H9 (cell line): ENCODE data around the gene MAPK14. TPM values are rescaled to one million over a fixed set of nuclear protein-coding genes. Genes with fewer than 3 reads are reported as not detected.

Source experiments
- DNase-seq: peaks from one replicate; pipeline ENCODE4 v3.0.0-alpha.2; 2017
- H2AFZ ChIP-seq: one replicate; pipeline ENCODE4 v1.6.1; 2013; ENCODE audit warnings: mild to moderate bottlenecking, low read length, control low read depth, moderate library complexity
- H2AK5ac ChIP-seq: 2 replicates; pipeline ENCODE4 v1.6.1; 2013; ENCODE audit warnings: low read length, control low read depth, mixed read lengths; ENCODE audit not compliant: insufficient read length
- H2BK120ac ChIP-seq: one replicate; pipeline ENCODE4 v1.6.1; 2013; ENCODE audit warnings: low read depth, mild to moderate bottlenecking, low read length, control low read depth, inconsistent platforms; ENCODE audit not compliant: poor library complexity, severe bottlenecking
- H2BK12ac ChIP-seq: 2 replicates; pipeline ENCODE4 v1.6.1; 2013; ENCODE audit warnings: low read length, control low read depth, mixed read lengths, low read depth; ENCODE audit not compliant: insufficient read length
- H2BK15ac ChIP-seq: 2 replicates; pipeline ENCODE4 v1.6.1; 2013; ENCODE audit warnings: low read depth, low read length, control low read depth
- H2BK20ac ChIP-seq: one replicate; pipeline ENCODE4 v1.6.1; 2013; ENCODE audit warnings: low read depth, mild to moderate bottlenecking, low read length, control low read depth, inconsistent platforms; ENCODE audit not compliant: poor library complexity, severe bottlenecking
- H2BK5ac ChIP-seq: 2 replicates; pipeline ENCODE4 v1.6.1; 2013; ENCODE audit warnings: low read length, control low read depth, mixed read lengths; ENCODE audit not compliant: insufficient read length
- H3K14ac ChIP-seq: 2 replicates; pipeline ENCODE4 v1.6.1; 2013; ENCODE audit warnings: low read length, control low read depth; ENCODE audit not compliant: insufficient read depth
- H3K18ac ChIP-seq: 2 replicates; pipeline ENCODE4 v1.6.1; 2013; ENCODE audit warnings: low read depth, mild to moderate bottlenecking, mixed read lengths, low read length, control low read depth; ENCODE audit not compliant: insufficient read length
- H3K23ac ChIP-seq: 2 replicates; pipeline ENCODE4 v1.6.1; 2013; ENCODE audit warnings: low read length, control low read depth, mixed read lengths, low read depth; ENCODE audit not compliant: insufficient read length
- H3K23me2 ChIP-seq: 2 replicates; pipeline ENCODE4 v1.6.1; 2013; ENCODE audit warnings: low read depth, mild to moderate bottlenecking, mixed read lengths, low read length, control low read depth; ENCODE audit not compliant: insufficient read length, poor library complexity, severe bottlenecking
- H3K27ac ChIP-seq: 2 replicates; pipeline ENCODE4 v1.5.1; 2013; ENCODE audit warnings: low read length, control low read depth, mixed read lengths, low read depth; ENCODE audit not compliant: insufficient read length
- H3K27me3 ChIP-seq: 2 replicates; pipeline ENCODE4 v1.6.1; 2013; ENCODE audit warnings: low read length, control low read depth, inconsistent platforms; ENCODE audit not compliant: insufficient read depth
- H3K4ac ChIP-seq: 2 replicates; pipeline ENCODE4 v1.6.1; 2013; ENCODE audit warnings: low read depth, mild to moderate bottlenecking, control low read depth, inconsistent platforms, low read length, moderate library complexity
- H3K4me1 ChIP-seq: 2 replicates; pipeline ENCODE4 v1.6.1; 2013; ENCODE audit warnings: low read length, control low read depth, inconsistent platforms; ENCODE audit not compliant: insufficient read depth
- H3K4me2 ChIP-seq: 2 replicates; pipeline ENCODE4 v1.6.1; 2013; ENCODE audit warnings: low read length, control low read depth, mixed read lengths; ENCODE audit not compliant: insufficient read length, insufficient read depth
- H3K56ac ChIP-seq: 2 replicates; pipeline ENCODE4 v1.6.1; 2013; ENCODE audit warnings: low read depth, mild to moderate bottlenecking, mixed read lengths, low read length, control low read depth; ENCODE audit not compliant: insufficient read length
- H3K79me1 ChIP-seq: 2 replicates; pipeline ENCODE4 v1.6.1; 2013; ENCODE audit warnings: low read depth, mild to moderate bottlenecking, moderate library complexity, low read length, control low read depth, inconsistent platforms; ENCODE audit not compliant: insufficient read depth, poor library complexity, severe bottlenecking
- H3K79me2 ChIP-seq: 2 replicates; pipeline ENCODE4 v1.6.1; 2013; ENCODE audit warnings: low read length, control low read depth, inconsistent platforms; ENCODE audit not compliant: insufficient read depth
- H3K9ac ChIP-seq: 2 replicates; pipeline ENCODE4 v1.6.1; 2013; ENCODE audit warnings: low read length, control low read depth, mixed read lengths; ENCODE audit not compliant: insufficient read length; ENCODE audit errors: extremely low read depth
- H3K9me3 ChIP-seq: one replicate; pipeline ENCODE4 v1.6.1; 2013; ENCODE audit warnings: low read depth, low read length, inconsistent platforms; ENCODE audit not compliant: control insufficient read depth
- H3T11ph ChIP-seq: one replicate; pipeline ENCODE4 v1.6.1; 2013; ENCODE audit warnings: mild to moderate bottlenecking, low read length, control low read depth, inconsistent platforms
- H4K20me1 ChIP-seq: one replicate; pipeline ENCODE4 v1.6.1; 2013; ENCODE audit not compliant: control insufficient read depth, insufficient read length, insufficient read depth
- H4K5ac ChIP-seq: 2 replicates; pipeline ENCODE4 v1.6.1; 2013; ENCODE audit warnings: low read depth, mild to moderate bottlenecking, mixed read lengths, low read length, control low read depth; ENCODE audit not compliant: insufficient read length
- H4K8ac ChIP-seq: replicated peaks from 2 replicates; pipeline ENCODE4 v1.6.1; 2013; ENCODE audit warnings: low read length, control low read depth, mixed read lengths, low read depth; ENCODE audit not compliant: insufficient read length
- H4K91ac ChIP-seq: 2 replicates; pipeline ENCODE4 v1.6.1; 2013; ENCODE audit warnings: low read depth, mild to moderate bottlenecking, moderate library complexity, mixed read lengths, low read length, control low read depth; ENCODE audit not compliant: insufficient read length
- H3K27ac Mint-ChIP-seq, 3 experiments: 2 replicates in 2 of 3; 3 replicates in 1 of 3; pipeline ENCODE4 v1.8.0; 2020 to 2021; ENCODE audit warnings: mixed read lengths in 3 of 3, mild to moderate bottlenecking in 1 of 3, moderate library complexity in 1 of 3
- H3K27me3 Mint-ChIP-seq: 2 replicates; pipeline ENCODE4 v1.8.0; 2021; ENCODE audit warnings: low read depth, mild to moderate bottlenecking, moderate library complexity, mixed read lengths
- H3K36me3 Mint-ChIP-seq, 3 experiments: 2 replicates in 2 of 3; 3 replicates in 1 of 3; pipeline ENCODE4 v1.8.0; 2020 to 2021; ENCODE audit warnings: low read depth in 3 of 3, mixed read lengths in 3 of 3; ENCODE audit not compliant: insufficient read depth in 1 of 3
- H3K4me1 Mint-ChIP-seq, 2 experiments: 2 replicates each; pipeline ENCODE4 v1.8.0; 2020; ENCODE audit warnings: mixed read lengths in 2 of 2
- H3K4me3 Mint-ChIP-seq, 2 experiments: 2 replicates in 1 of 2; 3 replicates in 1 of 2; pipeline ENCODE4 v1.8.0; 2020 to 2021; ENCODE audit warnings: mild to moderate bottlenecking in 2 of 2, mixed read lengths in 2 of 2, moderate library complexity in 1 of 2
- H3K9me3 Mint-ChIP-seq, 2 experiments: 2 replicates in 1 of 2; 3 replicates in 1 of 2; pipeline ENCODE4 v1.8.0; 2020; ENCODE audit warnings: mild to moderate bottlenecking in 2 of 2, mixed read lengths in 2 of 2, moderate library complexity in 1 of 2
- WGBS: extraction: QIAGEN DNeasy Blood & Tissue Kit; methylation state at CpG from one replicate; pipeline ENCODE4 v1.1.7; 2013; ENCODE audit warnings: missing lambda C conversion rate, low lambda C conversion rate, mixed read lengths; ENCODE audit not compliant: insufficient read length; ENCODE audit errors: extremely low coverage; 5-methylcytosine and 5-hydroxymethylcytosine counted together
- total RNA-seq: library from RNA; stranded (reverse); gene quantifications from 2 replicates; pipeline ENCODE4 v1.2.1, GENCODE V29; 2021
- TF ChIP-seq, protein P1 (sequence below): fragments of 200-600 bp; sonication (generic); conservative IDR thresholded peaks from 3 replicates; pipeline ENCODE4 v1.8.0; 2021; ENCODE audit warnings: antibody characterized with exemption, mild to moderate bottlenecking

MAPK14 gene
- total RNA-seq, 1 experiment from 2014 or later, result 40.5 TPM

DNA sequence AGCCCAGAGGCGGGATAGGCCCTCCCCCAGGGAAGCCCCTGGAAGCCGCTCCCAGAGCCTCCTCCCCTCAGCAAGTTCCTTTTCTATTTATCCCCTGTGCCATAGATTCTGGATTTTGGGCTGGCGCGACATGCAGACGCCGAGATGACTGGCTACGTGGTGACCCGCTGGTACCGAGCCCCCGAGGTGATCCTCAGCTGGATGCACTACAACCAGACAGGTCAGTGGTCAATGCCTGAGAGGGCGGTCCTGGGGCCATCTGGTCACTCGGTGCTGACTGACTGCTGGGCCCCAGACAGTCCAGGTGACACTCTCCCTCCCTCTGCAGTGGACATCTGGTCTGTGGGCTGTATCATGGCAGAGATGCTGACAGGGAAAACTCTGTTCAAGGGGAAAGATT, 108.9 kb downstream of the MAPK14 start:
- H3K4me2 ChIP-seq, result no peak overlapping the region
- H4K20me1 ChIP-seq, result peaks cover 2% of the 10 kb centered on the region
- no peaks in the 10 kb centered on the region for H3K79me1 ChIP-seq
- H3K14ac ChIP-seq, result no peak overlapping the region; the same call in 1 of the 2 replicates
- H3K18ac ChIP-seq, result no peak overlapping the region
- TF ChIP-seq, protein P1, sequence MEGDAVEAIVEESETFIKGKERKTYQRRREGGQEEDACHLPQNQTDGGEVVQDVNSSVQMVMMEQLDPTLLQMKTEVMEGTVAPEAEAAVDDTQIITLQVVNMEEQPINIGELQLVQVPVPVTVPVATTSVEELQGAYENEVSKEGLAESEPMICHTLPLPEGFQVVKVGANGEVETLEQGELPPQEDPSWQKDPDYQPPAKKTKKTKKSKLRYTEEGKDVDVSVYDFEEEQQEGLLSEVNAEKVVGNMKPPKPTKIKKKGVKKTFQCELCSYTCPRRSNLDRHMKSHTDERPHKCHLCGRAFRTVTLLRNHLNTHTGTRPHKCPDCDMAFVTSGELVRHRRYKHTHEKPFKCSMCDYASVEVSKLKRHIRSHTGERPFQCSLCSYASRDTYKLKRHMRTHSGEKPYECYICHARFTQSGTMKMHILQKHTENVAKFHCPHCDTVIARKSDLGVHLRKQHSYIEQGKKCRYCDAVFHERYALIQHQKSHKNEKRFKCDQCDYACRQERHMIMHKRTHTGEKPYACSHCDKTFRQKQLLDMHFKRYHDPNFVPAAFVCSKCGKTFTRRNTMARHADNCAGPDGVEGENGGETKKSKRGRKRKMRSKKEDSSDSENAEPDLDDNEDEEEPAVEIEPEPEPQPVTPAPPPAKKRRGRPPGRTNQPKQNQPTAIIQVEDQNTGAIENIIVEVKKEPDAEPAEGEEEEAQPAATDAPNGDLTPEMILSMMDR, result no peak
- H3K23me2 ChIP-seq, result no peaks in the 10 kb centered on the region
- H3K4ac ChIP-seq, result no peak overlapping the region
- H3K4me3 Mint-ChIP-seq, result no peak overlapping the region
- H2BK15ac ChIP-seq, result no peak overlapping the region
- no peak overlapping the region for H2BK5ac ChIP-seq
- no peaks in the 10 kb centered on the region for H3K9me3 Mint-ChIP-seq
- no peak overlapping the region for H2AK5ac ChIP-seq
- H3K56ac ChIP-seq, result no peak overlapping the region
- H3K23ac ChIP-seq, result no peak overlapping the region
- no peaks in the 10 kb centered on the region for H3K9me3 ChIP-seq
- H3K36me3 Mint-ChIP-seq, result peaks cover 0 to 21% (median 3%) of the 10 kb centered on the region in 3 experiments; a peak in 4 of 7 replicates
- H2BK20ac ChIP-seq, result no peak overlapping the region
- no peak for DNase-seq
- H3K4me1 ChIP-seq, result peaks cover 5% of the 10 kb centered on the region
- H3K4me1 Mint-ChIP-seq, result peaks cover 23 to 26% of the 10 kb centered on the region in 2 experiments
- no peak overlapping the region for H3K9ac ChIP-seq
- H2AFZ ChIP-seq, result no peak overlapping the region
- no peaks in the 10 kb centered on the region; the same call in 1 of the 2 replicates for H3K27me3 ChIP-seq
- H3T11ph ChIP-seq, result no peak overlapping the region
- no peak overlapping the region for H3K27ac ChIP-seq
- H2BK120ac ChIP-seq, result no peak overlapping the region
- no CpG with 5 or more reads among the region's 12 CpGs for WGBS
- H3K27me3 Mint-ChIP-seq, result no peaks in the 10 kb centered on the region
- no peak overlapping the region for H4K5ac ChIP-seq
- H4K91ac ChIP-seq, result no peak overlapping the region
- no peak overlapping the region for H4K8ac ChIP-seq
- no peak overlapping the region for H2BK12ac ChIP-seq
- H3K27ac Mint-ChIP-seq, result no peak overlapping the region
- no peaks in the 10 kb centered on the region for H3K79me2 ChIP-seq
